HG02798 (cell line): ENCODE data around the gene TNFRSF9.
A peak's percentile ranks its signal among the peaks of the same experiment; 100 is the strongest.
"Not testable (repeated sequence)": the region's sequence is repeated elsewhere in the genome, so short reads cannot be mapped to it uniquely, and the experiment has no call there.

Experiments
- ATAC-seq: cut with Tn5 transposase; IDR thresholded peaks from one replicate; pipeline ENCODE4 v1.9.1; 2021; ENCODE audit warnings: mild to moderate bottlenecking; ENCODE audit not compliant: unreplicated experiment, poor library complexity

TNFRSF9 gene

DNA sequence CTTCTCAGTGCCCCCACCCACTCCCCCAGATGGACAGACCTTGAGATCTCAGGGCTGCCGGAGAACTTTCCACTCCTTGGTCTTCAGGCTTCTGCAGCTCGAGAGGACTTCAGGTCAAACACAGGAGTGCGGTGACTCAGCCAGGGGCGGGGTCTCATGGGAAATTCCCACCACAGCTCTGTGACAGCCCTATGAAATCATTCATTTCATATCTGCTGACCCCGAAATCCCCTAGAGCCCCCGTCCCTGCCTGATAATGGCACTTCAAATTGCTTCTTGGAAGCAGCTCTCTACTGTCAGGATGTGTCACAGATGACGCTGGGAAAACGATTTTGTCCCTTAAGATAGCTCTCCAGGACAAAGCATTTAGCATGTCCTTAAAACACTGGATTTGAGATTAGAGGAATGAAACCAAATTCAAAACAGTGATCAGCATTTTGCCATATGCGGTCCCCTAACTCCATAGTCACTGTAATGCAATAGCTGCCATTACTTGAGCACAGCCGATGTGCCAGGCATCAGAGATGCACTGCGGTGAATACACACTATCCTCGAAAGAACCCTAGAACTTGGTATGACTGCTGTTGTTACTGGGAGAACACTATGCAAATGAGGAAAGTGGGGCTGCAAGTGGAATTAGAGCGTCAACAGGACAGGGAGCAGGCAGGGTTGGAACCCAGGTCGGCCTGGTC lies at the start of gene TNFRSF9:
TSS of gene TNFRSF9 (minus strand) at position 95 of the 692 bp plus-strand sequence. CDS start 845 bp downstream, outside the sequence.
- ATAC-seq, result no peak

DNA sequence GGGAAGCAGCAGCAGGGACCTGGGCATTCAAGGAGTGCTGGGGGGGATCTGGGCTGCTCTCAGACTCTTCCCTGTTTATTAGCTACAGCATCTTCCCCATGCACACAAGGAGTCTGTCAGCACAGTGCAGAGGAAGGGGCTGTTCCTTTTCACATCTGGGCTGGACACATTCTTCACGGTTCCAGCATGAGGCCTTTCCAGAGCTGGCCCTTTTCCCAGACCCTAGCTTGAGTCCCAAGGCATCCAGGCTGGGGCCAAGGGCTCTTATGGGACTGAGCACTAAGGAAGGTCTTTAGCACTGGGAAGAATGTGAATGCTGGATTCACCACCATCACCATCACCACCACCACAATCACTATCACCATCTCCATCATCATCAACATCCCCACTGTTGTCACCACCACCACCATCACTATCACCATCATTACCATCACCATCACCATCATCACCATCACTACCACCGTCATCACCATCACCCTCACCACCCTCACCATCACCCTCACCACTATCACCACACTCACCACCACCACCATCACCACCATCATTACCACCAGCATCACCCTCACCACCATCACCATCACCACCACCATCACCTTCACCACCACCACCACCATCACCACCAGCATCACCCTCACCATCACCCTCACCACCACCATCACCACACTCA lies 49.3 kb upstream of the TNFRSF9 start:
- no peak for ATAC-seq

DNA sequence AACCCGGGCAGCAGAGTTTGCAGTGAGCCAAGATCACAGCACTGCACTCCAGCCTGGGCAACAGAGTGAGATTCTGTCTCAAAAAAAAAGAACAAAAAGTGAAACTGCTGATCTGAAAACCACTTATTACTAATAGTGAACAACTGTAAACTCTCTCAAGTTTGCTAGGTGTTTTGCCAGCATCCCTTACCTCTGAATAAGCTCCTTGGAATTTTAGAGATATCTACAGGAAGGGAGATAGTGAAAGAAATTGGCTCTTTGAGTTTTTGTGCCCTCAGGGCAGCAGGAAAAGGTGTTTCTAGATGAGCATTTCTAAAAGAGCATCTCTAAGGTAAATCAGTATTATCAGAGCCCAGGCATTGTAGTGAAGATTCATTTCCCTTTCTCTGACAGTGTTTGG lies 47.9 kb upstream of the TNFRSF9 start:
- ATAC-seq, result no peak

DNA sequence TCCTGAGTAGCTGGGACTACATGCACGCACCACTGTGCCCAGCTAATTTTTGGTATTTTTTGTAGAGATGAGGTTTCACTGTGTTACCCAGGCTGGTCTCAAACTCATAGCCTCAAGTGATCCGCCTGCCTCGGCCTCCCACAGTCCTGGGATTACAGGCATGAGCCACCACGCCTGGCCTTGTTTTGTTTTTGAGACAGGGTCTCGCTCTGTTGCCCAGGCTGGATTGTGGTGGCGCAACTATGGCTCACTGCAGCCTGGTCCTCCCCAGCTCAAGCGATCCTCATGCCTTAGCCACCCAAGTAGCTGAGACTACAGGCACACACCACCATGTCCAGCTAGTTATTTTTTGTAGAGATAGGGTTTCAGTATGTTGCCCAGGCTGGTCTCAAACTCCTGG lies 46.9 kb upstream of the TNFRSF9 start:
- no peak for ATAC-seq

DNA sequence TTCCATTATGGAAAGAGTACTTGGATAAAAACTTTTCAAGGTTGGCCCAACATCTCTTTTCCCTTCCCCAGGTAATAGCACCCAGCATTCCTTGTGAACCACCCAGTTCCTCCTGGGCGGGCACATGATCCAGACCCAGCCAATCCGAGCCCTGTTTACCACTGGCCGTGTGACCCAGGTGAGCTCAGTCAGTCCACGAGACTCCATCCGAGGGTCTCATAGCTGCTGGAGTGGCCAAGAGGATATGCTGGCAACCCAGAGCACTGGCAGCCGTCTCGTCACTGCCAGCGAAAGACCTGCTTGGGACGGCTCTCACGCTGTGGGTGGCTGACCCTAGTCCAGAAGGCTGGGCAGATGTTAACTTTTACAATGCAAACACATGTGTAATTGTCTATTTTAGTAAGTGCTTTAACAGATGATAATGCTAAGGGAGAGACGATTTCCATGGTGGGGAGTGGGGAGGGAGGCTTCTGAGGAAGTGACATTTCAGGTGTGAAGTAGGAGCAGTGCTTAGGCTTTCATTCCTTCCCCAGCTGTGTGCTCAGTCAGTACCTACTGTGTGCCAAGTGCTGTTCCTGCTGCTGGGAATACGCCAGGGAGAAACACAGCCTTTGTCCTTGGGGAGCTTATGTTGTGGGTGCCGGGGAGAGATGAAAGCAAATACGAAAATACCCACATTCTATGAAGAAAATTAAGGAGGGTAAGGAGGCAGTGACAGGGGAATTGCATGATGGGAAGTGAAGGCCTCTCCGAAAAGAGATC lies 45.4 kb upstream of the TNFRSF9 start:
- no peak for ATAC-seq

DNA sequence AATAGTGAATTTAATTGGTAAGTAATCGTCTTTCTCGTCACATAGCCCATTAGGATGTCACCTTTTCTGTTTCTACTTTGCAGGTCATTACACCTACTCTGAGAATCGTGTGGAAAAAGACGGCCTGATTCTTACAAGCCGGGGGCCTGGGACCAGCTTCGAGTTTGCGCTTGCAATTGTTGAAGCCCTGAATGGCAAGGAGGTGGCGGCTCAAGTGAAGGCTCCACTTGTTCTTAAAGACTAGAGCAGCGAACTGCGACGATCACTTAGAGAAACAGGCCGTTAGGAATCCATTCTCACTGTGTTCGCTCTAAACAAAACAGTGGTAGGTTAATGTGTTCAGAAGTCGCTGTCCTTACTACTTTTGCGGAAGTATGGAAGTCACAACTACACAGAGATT lies 44.2 kb upstream of the TNFRSF9 start:
- ATAC-seq, result no peak

DNA sequence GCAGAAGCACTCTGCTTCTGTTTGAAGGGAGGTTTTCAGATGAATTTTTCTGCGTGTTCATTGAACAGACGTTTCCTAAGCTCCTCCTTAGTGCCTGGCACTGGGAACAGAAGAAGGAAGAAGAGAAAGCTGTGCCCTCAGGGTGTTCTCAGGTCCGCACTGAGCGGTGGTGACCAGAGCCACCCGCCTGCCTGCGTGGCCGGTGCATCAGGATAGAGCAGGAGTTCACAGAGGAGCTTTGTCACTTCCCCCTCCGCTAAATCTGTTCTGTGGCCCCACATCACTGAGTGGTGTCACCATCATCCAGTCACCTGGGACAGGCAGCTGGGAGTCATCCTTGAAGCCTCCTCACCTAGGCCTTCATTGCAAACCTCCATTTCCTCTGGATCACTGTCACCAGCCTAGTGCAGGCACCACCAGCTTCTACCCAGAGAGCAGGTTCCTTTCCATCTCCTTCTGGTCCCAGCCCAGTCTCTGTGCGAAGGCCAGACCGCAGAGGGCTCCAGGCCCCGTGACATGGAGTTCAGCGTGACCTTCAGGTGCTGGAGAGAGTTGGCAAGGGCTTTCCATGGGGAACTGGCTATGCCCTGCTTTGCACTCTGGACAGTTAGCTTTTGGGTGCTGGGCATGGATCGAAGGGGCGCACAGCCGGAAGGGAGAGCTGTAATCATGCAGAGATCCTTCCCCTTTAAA lies 42.6 kb upstream of the TNFRSF9 start:
- no peak for ATAC-seq

DNA sequence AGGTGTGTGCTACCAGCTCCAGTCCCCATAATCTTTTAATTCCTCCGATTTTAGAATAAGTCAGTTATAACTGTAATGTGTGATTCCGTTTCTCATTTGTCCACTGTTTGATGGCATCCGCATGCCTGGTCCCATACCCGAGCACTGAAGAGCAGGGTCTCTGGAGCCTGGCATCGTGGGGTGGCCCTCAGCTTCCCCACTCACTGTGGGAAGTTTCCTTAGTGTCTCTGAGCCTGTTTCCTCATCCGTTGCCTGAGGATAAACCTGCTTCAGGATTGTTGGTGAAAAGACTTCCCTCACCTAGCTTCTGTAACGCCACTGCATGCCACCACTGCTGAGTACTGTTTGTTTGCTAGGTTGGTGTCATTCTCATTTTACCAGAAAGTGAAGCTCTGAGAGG lies 40.3 kb upstream of the TNFRSF9 start:
- no peak for ATAC-seq

DNA sequence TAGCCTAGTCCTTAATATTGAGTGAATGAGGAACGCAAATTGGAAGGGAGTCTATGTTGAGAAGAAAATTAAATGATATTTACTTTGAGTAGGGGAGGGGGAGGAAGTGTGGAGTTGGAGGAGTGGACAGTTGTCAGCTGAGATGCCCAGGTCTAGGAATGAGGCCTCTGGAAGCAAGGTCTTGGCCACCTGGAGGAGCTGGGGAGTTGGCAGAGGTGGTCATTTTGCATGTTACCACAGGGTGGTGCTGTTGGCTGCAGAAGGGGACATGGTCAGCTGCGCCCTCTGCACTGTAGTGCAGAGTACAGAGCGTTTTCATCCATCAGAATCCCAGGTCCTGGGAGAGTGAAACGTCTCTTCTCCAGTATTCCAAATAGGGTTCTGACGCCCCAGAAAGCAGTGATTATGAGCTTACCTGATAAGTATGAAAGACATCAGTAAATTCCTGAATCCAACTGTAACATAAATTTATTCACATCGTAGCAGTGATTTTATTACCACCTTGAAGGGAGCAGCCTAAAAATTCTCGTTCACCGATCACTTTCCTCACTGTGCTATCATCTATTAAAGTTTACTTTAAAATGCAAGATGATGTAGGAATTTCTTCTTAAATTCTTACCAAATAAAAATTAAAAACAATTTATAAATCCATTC lies 34.7 kb upstream of the TNFRSF9 start:
- ATAC-seq, result no peak

DNA sequence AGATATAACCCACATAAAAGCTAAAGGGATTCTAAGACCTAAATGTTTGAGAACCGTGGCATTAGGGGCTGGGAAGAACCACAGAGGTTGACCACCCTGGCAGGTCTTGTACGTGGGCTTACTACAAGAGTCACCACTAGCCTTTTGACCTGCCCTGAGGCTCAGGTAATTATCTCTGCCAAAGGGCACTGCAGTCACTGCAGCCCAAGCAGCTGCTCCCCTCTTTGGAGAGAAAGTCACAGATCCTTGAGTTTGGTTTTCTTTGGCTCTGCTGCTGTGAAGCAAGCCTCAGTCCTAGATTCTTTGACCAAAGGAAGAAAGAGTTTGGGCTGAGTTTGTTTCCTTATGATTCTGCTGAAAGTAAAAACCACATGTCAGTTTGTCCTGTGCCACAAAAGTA lies 32.4 kb upstream of the TNFRSF9 start:
- ATAC-seq, result no peak

DNA sequence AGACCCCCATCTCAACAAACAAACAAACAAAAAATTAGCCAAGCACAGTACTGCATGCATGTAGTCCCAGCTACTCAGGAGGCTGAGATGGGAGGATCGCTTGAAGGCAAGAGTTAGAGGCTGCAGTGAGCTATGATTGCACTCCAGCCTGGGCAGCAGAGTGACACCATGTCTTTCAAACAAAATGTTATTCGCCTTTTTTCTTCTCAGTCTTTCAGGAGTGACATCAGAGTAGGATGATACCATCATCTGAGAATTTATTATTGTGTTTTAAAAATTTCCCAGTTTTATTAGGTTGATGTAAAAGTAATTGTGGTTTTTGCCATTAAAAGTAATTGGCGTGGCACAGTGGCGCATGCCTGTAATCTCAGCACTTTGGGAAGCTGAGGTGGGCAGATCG lies 31.6 kb upstream of the TNFRSF9 start:
- no peak for ATAC-seq

DNA sequence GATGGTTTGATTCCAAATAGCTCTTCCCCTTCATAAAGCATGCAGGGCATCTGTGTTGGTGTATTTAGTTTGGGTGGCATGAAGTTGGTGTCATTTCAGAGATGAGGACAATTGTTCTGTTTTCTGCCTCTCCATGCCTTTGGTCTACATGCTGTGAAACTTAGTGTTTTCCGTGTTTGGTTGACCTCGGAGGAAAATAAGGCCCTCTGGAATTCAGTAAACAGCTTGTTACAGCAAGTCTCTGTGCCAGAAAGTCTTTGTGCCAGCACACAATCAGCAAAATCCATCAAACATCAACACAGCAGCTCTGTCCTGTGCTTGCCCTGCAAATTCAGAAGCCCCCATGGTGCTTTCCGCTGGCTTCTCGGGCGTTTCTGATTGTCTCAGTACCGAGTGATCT lies 30.4 kb upstream of the TNFRSF9 start:
- no peak for ATAC-seq

DNA sequence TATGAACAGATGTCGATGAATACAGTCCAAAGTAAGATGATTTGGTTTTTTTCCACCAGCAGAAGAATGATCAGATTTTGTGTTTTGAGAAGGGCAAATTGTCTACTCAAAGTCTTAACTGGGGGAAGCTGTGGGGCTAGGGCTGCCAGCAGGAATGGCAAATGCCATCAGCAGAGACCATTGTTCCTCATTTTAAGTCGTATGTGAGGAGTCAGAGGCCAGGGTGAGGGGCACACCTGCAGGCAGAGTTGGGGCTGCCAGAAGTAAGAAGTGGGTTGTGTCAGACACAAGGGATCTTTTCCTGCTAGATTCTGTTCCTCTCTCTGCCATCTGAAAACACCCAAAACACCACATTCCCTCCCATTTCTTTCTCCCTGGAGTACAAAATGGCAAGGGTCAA lies 29.6 kb upstream of the TNFRSF9 start:
- ATAC-seq, result no peak

DNA sequence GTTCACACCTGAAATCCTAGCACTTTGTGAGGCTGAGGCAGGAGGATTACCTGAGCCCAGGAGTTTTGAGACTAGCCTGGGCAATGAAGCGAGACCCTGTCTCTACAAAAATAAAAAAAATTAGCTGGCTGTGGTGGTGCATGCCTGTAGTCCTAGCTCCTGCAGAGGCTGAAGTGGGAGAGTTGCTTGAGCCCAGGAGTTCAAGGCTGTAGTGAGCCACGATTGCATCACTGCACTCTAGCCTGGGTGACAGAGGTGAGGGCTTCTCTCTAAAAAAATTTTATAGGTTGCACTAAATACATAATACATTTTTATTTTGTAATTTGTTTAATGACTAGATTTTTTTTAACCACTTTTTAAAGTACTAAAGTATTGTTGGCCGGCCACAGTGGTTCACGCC lies 27.0 kb upstream of the TNFRSF9 start:
- no peak for ATAC-seq

DNA sequence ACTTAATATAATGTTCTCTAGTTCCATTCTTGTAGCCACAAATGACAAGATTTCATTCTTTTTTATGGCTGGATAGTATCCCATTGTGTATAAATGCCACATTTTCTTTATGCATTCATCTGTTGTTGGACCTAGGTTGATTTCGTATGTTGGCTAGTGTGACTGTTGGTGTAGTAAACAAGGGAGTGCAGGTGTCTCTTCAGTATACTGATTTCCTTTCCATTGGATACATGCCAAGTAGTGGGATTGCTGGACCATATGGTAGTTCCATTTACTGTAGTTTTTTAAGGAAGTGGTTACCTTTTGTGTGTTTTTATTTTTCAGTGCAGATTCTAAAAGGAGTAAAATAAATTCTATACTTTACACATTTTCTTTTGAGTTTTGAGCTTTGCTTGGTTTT lies 26.6 kb upstream of the TNFRSF9 start:
- no peak for ATAC-seq

DNA sequence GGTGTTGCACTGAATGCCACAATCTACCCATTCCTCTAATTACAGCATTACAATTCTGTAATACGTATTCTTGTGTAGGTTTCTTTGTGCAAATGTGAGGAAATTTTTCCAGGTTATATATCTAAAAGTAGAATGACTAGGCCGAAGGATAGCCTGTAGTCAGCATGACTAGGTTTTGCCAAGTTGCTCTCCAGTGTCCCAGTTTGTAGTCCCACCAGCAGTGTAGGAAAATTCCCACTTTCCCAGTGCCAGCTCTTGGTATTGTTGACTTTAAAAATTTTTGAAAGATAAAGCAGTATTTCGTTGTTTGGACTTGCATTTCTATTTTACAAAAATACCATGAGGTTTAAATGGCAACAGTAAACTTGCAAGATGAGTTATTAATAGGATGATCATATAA lies 23.8 kb upstream of the TNFRSF9 start:
- no peak for ATAC-seq

DNA sequence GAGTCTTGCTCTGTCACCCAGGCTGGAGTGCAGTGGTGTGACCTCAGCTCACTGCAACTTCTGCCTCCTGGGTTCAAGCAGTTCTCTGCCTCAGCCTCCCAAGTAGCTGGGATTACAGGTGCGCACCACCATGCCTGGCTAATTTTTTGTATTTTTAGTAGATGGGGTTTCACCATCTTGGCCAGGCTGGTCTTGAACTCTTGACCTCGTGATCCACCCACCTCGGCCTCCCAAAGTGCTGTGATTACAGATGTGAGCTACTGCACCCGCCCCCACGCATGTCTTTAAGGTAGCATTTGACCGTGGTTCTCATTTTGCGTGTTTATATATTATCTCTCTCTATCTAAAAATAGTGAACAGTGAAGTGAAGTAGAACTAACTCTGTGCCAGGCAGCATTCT lies 23.2 kb upstream of the TNFRSF9 start:
- not testable (repeated sequence) for ATAC-seq

DNA sequence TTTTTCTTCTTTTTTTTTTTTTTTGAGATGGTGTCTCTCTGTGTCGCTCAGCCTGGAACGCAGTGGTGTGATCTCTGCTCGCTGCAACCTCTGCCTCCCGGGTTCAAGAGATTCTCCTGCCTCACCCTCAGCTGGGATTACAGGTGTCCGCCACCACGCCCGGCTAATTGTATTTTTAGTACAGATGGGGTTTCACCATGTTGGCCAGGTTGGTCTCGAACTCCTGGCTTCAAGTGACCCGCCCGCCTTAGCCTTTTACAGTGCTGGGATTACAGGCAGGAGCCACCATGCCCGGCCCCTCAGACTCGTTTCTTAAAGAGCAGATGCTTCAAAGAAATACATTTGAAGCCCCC lies 22.7 kb upstream of the TNFRSF9 start:
- not testable (repeated sequence) for ATAC-seq

DNA sequence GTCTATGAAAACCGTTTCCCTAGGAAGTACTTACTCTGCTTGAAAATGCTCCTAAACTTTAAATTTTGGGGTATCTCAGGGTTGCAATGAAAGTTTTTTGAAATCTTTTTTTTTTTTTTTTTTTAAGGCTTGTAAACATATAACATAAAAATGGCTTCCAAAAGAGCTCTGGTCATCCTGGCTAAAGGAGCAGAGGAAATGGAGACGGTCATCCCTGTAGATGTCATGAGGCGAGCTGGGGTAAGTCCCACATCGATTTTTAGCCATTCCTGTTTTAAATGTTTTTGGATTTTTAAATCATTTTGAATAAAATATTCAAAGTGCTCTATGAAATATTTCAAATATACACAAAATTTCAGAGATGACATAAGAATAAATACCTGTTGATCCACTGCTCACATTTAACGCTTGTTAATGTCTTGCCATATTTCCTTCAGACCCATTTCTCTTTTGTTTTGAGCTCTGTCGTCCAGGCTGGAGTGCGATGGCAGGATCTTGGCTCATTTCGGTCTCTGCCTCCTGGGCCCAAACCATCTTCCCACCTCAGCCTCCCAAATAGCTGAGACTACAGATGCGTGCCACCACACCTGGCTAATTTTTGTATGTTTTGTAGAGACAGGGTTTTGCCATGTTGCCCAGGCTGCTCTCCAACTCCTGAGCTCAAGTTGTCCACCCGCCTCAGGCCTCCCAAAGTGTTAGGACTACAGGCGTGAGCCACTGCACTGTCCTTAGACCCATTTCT lies 22.2 kb upstream of the TNFRSF9 start:
- no peak for ATAC-seq

DNA sequence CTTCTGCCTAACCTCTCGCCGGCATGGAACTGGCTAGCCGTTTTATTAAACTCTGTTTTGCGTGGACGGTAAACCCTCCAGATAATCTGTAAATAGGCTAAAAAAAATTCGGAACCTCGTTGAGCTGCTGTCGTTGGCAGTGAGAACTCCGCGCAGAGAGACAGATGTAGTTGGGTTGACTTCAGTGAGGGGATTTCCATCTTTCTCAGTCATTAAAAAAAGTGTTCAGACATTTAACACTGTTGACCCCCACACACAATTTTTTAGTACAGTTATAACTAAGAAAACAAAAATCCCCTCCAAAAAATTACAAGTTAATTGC lies 21.3 kb upstream of the TNFRSF9 start:
- ATAC-seq, result peak; percentile 3
